ENCODE measurements around the gene SMYD3.

GRCh38 chr1:246176126-246177024 lies 330.7 kb downstream of the SMYD3 start:
- TF ChIP-seq CTCF (IDR thresholded peaks at IDR 0.05) (no peak), POLR2A (IDR thresholded peaks at IDR 0.05) (no peak)
